ENCODE data around the gene RASGEF1C. TPM values are rescaled to one million over a fixed set of nuclear protein-coding genes. Genes with fewer than 3 reads are reported as not detected.
"Not testable (repeated sequence)": the region's sequence is repeated elsewhere in the genome, so short reads cannot be mapped to it uniquely, and the experiment has no call there.

RASGEF1C gene
- polyA plus RNA-seq, 10 donors, result 2.1 to 4.5 (median 2.8) TPM

DNA sequence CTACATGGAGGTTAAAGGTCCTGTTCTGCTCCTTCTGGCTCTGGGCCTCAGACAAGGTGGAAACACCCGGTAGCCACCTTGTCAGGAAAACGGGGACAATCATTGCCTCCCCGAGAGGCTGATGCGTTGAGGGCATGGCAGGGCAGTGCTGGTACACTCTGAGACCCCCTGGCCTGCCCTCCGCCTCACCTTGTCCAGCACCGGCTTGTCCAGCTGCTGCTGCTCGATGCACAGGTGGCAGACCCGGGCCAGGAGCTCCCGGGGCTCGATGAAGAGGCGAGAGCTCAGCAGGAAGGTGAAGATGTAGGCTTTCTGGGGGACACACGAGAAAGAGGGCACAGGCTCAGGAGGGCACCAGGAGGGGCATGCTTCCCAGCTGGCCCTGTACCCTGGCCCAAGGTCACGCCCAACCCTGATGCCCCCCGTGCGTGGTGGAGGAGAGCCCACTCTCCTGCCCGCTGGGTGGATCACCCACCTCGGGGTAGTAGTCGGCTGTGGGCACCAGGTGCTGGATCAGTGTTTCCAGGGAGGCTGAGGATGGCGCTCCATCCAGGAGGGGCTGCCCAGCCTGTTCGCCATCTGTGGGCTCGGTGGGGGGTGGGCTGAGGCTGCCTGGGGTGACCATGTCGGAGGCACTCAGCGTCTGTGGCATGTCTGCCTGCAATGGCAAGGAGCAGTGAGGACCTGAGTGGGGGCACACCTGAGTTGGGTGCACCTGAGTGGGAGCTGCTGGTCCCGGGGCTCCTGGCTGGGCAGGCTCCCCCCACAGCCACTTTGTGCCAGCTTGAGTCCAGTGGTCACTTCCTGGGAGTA, 71.4 kb downstream of the RASGEF1C start:
- no peak for DNase-seq

DNA sequence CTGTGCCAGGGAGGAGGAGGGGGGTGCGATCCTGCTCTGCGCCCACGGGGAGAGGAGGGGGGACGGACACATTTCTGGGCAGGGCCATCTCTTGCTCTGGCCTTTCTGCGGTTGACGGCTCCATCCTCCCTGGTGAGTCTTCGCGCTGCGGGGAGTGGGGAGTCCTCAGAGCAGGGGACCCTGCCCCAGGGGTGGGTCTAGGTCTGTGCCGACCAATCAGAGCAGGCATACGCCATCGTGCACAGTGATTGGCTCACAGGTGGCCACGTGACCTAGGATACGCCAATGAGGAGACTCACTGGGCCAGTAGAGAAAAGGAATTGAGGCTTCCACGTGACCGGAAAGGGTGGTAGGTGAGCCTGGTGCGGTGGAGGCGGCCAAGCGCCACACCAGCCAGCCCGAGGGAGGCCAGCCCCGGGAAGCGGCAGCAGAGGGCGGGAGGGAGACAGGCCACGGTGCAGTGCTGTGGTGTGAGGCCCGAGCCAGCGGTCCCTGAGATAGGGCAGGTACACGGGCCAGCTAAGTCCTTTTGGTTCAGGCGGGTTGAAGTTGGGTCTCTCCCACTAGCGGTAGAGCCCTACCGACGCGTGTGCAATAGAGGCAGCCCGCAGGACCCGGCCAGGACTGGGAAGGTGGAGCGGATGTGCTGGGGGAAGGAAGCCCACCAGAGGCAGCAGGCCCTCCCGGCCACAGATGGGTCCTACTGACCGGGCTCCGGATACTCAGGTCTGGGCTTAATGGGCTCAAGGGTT, 72.2 kb downstream of the RASGEF1C start:
- DNase-seq, result no peak

DNA sequence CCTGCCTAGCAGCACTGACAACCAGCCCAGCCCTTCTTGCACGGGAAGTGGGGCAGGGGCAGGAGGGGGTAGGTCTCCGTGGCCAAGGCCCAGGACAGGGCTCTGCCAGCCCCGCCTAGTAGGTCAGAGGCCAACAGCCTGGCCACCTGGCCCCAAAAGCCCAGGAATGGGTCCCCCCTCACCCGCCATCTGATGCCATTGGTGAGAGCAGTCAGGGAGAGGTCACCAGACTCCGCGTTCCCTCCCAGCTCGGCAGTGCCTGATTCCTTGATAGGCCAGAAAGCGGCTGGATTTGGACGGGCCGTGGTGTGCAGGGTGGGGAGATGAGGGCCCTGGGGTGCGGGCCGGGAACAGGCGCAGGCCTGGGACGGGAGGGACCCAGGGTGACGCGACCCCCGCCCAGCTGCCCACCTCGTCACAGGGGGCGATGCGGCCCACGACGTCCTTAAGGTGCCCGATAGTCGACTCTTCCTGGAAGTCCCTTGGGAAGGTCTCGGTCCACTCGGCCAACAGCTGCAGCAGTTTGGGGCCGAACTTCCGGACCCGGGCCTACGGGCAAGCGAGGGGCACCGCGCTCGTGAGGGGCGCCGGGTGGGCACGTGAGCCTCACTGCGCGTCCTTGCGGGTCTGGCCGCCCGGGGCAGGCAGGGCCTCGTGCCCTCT, 72.9 kb downstream of the RASGEF1C start:
- DNase-seq, result no peak

DNA sequence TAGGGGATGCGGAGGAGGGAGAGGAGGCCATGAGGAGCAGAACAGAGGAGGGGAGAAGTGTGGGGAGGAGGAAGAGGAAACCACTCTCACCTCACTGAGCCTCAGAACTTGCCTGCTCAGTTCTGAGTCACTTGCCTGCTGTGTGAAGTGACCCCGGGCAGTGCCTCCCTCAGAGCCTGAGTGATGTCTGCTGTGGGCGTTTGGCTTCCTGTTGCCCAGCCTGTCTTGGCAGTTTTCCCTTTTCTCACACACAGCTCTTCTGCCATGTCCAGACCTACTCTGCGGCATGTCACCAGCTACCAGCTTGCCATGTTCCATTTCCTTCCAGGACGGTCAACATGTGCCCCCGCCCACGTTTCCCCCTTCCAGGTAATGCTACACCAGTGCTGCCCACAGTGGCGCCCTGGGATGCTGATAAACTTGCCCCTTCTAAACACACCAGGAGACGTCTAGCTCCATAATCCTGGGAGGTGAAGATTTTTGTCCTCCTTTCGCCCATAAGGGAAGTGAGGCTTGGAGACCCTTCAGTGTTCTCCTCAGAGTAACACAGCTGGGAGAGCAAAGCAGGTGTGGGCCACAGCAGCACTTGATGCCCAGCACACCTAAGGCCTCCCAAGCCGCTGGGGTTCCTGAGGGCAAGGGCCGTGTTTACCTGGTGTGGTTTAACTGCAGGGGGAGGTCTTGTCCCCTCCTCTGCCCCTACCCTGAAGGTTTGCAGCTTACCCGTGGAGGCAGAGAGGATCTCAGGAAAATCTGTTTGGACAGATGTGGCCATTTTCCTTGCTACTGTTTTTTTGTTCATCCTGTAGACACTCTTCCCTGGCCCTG, 73.7 kb downstream of the RASGEF1C start:
- DNase-seq, result no peak

DNA sequence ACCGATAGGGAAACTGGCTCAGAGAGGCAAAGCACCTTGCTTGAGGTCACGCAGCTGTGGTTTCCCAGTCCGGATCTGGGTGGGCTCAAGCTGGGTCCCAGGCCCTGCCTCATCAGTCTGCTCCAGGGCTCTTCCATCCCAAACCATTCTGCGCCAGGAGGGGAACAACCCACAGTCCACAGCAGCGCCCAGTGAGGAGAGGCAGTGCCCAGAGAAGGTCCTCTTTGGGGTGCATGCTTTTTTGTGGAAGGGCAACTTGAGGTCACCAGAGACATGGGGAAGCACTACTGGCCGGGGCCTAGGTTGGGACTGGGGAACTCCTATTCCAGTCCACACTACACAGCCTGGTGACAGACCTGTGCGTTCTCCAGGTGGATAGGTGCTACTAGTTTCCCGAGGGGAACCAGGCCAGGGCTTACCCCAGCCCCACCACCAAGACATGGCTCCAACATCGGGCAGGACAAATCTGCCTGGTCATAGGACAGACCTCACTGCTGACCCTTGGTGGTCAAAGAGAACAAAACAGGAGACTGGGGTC, 75.0 kb downstream of the RASGEF1C start:
- DNase-seq, result no peak

DNA sequence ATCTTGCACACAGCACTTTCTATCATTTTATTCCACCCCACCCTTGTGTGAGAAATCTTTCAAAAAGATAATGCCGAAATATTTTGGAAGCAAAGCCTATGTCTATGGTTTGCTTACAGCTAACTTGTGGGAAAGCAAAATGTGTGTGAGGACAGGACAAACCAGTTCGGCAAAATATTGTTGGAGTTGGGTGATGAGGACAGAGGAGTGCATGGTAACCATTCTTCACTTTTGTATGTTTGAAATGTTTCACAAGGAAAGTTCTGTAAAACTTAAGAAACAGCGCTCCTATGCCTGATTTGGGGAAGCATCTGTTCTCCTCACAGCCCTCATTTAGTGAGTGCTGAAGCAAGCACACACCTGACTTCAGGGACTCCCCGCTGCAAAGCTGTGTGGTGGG, 75.5 kb downstream of the RASGEF1C start:
- no peak for DNase-seq

DNA sequence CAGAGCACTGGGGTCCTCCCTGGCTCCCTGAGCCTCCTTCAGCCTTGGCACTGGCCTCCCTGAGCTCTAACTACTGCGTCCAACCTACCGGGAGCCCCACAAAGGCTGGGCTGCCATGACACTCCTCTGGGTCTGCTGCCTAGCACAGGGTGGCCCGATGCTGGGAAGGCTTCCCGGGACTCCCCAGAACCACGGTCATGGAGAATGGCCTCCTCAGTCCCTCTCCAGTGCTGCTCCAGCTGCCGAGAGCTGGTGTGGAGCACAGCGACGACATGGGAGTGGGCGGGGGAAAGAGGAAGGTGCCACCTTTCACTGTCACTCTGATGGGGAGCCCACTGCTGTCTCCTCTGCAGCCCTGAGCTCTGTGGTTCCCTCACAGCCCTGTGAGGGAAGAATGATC, 76.0 kb downstream of the RASGEF1C start:
- no peak for DNase-seq

DNA sequence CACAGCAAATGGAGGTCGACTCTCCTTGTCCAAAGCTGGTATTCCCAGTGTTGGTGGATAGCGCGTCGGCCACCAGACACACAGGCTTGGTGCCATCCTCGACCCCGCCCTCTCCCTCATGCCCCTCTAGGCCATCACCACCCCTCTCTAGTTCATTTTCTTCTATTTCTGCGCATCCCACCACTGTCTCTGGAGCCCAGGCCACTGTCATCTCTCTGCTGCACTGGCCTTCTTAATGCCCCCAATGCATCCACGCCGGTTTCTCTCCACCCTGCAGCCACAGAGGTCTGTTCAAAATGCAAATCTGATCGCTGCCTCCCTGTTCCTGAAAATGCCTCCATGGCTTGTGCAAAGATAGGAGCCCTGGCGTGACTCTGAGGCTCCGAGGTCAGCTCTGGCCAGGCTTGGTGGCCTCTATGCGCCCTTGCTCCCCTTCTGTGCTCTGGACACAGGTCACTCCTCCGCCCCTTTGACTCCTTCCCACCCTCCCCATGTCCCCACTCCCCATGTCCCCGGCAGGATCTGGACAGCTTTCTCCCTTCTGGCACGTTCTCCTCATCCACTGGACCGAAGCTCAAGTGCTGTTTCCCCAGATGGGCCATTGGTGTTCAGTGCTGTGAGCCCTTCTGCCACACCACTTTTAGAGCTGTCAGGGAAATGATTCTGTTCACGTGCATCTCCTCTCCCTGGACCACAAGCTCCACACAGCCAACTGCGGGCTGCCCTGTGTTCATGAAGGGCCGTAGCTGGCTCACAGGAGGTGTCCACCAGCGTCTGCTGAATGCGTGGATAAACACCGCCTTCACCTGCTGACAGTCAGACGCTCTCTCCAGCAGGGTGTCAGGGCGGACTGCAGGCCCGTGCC, 77.9 kb downstream of the RASGEF1C start:
- DNase-seq, result no peak

DNA sequence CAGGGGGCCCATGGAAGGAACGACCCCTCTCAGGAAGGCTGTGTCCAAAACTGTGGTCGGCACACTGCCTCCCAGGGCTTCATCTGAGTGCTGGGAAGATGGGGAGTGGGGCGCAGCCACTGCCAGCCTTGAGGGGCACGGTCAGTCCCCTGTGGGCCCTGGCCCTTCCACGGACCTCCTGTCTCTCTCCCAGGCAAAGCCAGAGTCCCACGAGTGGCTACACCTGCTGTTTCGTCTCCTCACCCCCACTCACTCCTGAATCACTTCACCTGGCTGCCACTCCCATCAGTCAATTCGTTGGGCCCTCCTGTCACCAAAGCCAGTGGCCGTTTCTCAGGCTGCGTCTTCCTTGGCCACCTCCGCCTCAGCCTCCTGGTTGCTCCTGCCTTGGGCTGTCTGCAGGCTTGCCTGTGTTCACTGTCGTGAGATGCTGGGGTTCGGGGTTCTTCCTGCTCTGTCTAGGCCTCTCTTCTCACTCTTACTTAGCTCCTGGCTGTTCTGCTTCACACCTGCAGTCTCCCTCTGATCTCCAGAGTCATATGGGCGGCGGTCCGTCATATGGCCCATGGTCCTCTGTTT, 78.6 kb downstream of the RASGEF1C start:
- no peak for DNase-seq

DNA sequence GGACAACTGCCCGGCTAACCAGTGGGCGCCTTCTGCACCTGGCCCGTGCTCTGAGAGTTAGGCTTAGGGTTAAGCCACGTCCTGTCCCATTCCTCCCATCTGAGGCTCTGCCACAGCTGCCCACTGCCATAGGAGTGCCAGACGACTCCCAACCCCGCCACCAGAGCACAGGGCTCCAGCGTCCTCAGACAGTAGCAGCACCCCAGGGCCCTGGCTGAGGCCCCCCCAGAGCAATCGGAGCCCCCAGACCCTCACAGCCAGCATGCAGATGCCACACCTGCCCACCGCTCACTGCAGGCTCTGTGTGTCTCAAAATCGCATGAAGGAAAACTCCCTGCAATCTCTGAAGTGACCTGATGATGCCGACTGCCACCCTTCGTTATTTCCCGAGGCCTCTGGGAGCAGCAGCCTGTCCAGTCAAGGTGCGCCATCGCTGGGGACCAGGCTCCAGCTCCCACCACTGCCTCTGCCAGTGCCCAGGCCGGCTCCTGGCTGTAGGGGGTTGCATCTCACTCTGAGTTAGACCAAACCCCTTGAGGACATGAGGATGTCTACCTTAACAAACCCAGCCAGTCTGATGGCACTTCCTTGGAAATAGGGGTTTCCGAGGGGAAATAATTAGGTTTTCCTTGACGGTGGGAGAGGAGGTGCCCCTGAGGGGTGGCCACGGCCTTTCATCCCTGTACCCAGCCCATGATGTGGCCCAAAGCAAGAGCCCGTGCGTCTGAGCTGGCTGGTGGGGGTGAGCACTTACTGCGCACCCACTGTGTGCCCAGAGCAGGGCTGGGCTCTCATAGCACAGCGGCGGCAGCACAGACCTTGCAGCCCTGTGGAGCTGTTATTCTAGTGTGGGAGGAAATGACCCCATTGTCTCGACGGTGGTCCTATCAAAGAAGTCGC, 79.5 kb downstream of the RASGEF1C start:
- DNase-seq, result no peak

DNA sequence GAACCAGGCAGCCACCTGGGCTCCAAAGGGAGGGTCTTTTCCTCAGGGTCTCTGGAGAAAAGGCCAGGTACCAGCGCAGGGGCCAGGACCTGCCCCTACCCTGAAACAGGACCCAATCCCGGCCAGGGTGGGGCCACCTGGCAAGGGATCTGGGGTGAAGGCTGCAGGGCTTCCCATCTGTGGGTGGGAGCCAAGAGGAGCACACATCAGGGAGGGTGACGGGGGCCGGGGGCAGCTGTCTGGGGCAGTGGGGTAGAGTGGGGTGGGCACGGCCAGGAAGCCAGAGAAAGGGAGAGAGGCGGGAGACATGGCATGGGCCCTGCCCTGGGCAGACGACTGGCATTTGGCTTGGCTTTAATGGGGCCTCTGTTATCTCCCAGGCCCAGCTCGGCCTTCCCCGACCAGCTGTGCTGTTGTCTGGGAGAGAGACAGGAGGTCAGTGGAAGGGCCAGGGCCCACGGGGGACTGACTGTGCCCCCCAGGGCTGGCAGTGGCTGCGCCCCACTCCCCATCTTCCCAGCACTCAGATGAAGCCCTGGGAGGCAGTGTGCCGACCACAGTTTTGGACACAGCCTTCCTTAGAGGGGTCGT, 80.2 kb downstream of the RASGEF1C start:
- no peak for DNase-seq

DNA sequence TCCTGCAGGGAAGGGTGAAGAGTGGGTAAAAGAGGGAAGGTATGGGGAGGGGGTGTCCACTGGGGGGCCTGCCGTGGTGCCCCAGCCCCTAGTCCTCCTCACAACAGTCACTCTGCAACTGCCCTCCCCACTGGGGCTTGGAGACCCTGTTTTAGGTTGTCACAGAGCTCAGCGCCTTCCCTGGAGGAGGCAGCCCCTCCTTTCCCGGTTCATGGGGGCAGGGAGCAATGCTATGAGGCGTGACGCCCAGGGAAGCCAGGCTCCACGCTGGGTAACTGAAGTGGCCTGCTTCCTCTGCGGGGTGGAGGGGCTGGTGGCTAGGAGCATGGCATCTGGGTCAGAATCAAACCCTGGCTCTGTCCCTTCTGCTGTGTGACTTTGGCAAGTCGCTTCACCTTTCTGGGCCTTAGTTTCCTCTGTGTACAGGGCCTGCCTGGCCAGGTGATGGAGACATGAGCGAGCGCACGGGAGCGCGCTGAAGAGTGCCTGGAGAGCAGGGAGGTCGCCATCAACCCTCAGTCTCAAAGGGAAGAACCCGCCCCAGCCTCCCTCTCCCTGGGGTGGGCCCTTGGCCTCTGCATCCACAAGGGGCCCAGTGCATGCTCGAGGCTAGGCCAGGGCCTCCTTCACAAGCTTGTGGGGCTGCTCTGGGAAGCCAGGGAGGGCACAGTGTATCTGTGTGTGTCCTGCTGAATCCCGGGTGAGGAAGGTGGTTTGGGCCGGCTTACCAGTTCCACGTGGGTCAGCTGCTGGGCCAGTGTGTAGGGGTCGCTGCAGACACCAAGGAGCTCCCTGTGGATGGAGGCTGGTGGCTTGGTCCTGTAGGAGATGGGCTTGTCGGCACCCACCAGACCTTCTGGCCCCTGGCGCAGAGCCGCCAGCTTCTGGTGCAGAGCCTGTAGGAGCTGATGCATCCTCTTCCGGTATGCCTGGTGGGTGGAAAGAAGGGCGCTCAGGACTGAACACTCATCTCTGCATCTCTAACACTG, 81.0 kb downstream of the RASGEF1C start:
- no peak for DNase-seq

DNA sequence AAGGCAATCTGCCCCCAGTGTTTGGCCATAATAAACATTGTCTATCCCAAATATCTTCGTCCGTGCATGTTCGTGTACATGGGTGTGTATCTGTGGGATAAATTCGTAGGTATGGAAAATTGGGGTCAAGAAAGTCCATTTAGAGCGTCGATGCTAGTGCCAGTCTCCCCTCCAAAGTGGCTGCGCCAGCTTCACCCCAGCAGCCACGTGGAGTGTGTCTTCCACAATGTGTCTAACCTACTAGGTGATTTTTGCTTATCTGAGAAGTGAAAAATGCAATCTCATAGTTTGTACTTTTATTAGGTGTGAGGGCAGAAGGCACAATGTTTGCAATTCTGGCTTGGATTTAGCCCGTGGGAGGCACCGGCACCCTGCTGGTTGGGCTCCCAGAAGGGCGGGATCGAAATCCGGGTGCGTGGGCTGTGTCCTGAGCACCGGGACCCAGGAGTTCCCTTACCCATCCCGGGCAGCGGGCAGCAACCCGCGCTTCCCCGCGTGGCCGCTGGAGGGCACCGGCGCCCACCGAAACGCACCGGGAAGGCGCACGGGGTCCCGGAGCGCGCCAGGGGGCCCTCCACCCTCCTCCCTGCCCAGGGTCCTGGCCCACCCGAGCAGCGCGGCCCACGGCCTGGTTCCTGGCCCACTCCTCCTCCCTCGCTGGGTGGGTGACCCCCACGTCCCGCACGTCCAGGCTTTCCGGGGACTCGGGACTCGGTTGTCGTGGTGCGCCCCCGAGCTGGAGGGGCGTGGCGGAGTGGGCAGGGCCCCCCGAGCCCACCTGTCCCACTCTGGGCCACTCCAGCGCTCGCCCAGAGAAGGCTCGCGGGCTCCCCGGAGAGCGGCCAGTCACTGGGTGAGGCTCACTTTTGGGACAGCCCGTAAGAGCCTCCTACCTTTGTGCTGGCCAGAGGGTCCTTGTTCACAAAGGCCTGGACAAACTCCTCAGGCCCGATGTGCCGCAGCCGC, 82.0 kb downstream of the RASGEF1C start:
- DNase-seq, result peak in 2 of 3 donors; percentile 15 to 34

DNA sequence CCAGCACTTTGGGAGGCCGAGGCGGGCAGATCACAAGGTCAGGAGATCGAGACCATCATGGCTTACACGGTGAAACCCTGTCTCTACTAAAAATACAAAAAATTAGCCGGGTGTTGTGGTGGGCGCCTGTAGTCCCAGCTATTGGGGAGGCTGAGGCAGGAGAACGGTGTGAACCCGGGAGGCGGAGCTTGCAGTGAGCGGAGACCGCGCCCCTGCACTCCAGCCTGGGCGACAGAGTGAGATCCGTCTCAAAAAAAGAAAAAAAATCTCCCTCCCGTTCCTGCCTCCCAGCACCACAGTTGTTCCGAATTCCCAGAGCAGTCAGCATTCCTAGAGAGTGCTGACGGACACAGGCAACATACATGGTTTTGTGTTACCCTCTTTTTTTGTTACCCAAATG, 82.9 kb downstream of the RASGEF1C start:
- not testable (repeated sequence) for DNase-seq

DNA sequence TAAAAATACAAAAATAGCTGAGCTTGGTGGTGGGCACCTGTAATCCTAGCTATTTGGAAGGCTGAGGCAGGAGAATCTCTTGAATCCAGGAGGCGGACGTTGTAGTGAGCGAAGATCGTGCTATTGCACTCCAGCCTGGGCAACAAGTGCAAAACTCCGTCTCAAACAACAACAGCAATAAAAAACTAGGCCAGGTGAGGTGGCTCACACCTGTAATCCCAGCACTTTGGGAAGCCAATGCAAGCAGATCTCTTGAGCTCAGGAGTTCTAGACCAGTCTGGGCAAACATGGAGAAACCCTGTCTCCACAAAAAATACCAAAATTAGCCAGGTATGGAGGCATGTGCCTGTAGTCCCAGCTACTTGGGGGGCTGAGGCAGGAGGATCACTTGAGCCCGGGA, 84.3 kb downstream of the RASGEF1C start:
- not testable (repeated sequence) for DNase-seq

DNA sequence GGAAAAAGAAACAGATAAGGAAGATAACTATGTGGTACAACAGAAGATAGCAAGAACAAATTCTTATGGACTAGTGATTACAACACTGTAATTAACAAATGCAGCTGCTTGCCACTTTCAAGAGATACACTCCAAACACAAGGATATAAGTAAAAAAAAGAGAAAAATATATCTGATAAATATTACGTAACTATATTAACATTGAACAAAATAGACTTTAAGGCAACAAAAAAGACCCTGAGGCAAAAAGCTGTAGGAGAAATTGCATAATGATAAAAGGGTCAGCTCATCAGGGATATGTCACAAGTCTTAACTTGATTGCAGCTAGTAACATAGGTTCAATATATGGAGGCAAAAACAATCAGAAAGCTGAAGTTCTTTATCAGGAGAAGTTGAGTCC, 86.1 kb downstream of the RASGEF1C start:
- DNase-seq, result no peak

All from muscle of back (tissue), 11 donors.